Inflammatory macrophage treated with lipopolysaccharide for 1 hour (primary cell): ENCODE measurements around the gene ATG7.
"Not testable (repeated sequence)": the region's sequence is repeated elsewhere in the genome, so short reads cannot be mapped to it uniquely, and the experiment has no call there.

Experiments used
- DNase-seq, 2 donors: peaks; one replicate each; pipeline ENCODE4 v3.0.0-alpha.2; 2020 to 2022

The ATG7 gene

GRCh38 chr3:11575677-11576076 is 303.5 kb downstream of the ATG7 start:
- no peak for DNase-seq

- DNase-seq, result no peak
These were observed 304.3 kb downstream of the ATG7 start for GRCh38 chr3:11576453-11576852.

GRCh38 chr3:11578169-11578568 is 306.0 kb downstream of the ATG7 start:
- DNase-seq, result no peak

GRCh38 chr3:11580645-11581044 is 308.4 kb downstream of the ATG7 start:
- DNase-seq, result no peak

DNA sequence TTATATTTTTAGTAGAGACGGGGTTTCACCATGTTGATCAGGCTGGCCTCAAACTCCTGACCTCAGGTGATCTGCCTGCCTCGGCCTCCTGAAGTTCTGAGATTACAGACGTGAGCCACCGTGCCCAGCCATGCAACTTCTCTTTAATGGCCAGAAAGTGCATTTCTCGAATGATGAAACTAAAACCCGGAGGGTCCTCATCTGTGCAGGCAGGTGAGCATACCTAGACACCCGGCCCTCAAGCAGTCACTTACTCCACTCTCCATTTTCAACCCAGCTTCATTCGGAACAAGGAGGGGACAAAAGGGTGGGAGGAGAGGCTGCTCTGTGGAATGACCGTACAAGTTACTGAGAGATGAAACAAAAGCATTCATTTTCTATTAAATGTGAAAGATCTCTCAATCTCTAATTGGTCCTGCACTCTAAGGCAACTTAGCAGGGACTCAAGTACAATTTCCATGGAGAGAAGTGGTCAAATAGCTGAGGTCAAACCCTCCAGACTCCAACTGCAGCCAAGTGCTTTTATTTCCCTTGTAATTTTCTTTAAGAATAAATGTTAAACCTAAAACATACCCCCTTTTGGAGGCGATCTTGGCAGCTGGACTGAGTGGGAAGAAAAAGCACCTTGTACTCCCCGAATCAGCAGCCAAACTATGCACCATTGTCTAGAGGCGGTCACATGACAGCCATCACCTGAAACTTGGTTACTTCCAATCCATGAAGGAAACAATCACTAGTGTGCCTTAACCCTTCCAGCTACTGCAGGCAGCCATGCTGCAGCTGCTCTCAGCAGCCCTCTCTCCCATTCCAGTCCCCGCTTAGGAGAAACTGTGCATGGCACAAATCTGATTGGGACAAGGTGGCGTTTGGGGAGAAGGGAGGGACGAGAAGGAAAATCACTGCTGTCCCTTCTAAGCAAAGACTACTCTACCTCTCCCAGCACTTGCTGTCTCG is 309.3 kb downstream of the ATG7 start:
- DNase-seq, result no peak

DNA sequence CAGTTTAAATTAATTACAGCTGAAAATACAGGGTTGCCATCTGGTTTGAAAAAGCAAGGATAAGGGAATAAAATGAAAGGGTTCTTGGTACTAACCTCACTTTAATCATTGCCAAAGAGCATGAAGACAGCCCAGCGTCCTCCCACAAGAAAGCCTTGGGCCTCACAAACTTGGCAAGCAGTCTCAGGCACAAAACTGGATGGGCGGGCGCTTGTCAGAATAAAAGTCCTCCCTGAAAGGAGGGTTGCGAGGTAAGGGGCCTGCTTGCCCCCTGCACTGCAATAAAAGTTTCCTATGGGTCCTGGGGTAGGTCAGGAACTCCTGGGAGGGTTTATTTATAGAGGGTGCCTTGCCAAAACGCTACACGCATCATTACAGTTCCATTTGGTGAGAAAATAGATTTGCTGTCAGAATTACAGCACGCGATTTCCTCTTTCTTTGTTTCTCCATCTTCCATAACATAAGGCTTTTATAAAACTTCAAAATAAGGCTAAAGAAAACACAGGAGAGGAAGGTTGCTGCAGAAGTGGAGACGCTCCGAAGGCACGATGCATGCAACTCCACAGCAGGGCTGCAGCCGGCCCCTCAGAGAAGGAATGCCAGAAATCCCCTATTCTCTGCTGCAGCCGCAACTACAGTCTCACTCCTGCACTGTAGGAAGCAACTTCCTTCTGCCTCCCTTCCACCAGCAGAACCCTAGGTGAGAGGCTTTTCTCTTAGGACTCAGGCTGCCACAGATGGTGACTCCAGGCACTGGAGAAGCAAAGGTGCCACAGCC is 310.2 kb downstream of the ATG7 start:
- no peak for DNase-seq

DNA sequence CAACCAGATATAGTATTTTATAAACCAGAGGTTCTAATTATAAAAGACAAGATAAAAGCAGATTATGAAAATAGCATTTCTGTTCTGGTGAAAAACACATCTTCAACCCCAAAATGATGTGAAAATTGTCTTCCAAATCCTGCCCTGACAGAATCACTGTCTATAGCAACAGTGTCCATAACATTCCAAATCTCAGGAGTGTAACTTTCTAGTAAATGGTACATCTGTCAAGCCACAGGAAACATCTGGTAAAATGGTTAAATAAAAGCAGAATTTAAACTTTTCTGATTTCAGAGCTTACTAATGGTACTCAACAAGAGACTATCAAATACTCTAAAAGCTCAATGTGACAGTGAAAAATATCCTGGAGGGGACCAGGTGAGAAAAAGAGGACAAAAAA is 311.0 kb downstream of the ATG7 start:
- DNase-seq, result no peak

- no peak for DNase-seq
These were observed 311.4 kb downstream of the ATG7 start for GRCh38 chr3:11583638-11584046.

- DNase-seq, result no peak
These were observed 312.4 kb downstream of the ATG7 start for GRCh38 chr3:11584570-11584969.

- DNase-seq, result no peak
These were observed 315.6 kb downstream of the ATG7 start for GRCh38 chr3:11587766-11588165.

GRCh38 chr3:11588338-11588737 is 316.1 kb downstream of the ATG7 start:
- no peak for DNase-seq

- no peak for DNase-seq
These were observed 316.6 kb downstream of the ATG7 start for GRCh38 chr3:11588755-11589154.

DNA sequence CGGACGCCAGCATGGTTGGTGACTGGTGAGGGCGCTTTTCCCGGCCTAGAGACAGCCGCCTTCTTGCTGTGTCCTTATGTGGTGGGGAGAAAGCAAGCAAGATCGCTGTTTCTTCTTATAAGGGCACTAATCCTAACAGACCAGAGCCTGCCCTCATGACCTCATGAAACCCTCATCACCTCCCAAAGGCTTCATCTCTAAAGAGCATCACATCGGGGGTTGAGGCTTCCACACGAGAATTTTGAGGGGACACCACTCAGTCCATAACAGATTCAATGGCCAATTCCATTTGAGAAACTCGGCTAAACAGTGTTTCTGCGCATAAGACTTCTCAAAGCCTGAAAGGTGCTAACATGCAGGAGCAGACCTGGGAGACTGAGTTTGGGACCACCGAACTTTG is 317.5 kb downstream of the ATG7 start:
- no peak for DNase-seq

DNA sequence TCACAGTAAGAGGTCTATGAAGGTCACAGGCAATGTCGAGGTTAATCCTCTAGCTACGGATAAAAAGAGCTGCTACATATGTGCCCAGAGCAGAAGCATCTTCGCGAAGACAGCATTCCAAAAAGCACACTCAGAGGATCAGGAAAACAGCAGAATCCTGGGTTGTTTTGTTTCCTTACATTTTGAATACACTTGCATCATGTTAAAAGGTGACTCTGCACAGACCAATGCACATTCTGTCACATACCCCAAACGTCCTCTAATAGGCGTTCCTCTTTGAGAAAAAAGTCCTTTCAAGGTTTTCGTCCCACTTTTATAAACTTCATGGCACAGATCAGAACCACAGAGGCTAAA is 318.8 kb downstream of the ATG7 start:
- DNase-seq, result no peak

DNA sequence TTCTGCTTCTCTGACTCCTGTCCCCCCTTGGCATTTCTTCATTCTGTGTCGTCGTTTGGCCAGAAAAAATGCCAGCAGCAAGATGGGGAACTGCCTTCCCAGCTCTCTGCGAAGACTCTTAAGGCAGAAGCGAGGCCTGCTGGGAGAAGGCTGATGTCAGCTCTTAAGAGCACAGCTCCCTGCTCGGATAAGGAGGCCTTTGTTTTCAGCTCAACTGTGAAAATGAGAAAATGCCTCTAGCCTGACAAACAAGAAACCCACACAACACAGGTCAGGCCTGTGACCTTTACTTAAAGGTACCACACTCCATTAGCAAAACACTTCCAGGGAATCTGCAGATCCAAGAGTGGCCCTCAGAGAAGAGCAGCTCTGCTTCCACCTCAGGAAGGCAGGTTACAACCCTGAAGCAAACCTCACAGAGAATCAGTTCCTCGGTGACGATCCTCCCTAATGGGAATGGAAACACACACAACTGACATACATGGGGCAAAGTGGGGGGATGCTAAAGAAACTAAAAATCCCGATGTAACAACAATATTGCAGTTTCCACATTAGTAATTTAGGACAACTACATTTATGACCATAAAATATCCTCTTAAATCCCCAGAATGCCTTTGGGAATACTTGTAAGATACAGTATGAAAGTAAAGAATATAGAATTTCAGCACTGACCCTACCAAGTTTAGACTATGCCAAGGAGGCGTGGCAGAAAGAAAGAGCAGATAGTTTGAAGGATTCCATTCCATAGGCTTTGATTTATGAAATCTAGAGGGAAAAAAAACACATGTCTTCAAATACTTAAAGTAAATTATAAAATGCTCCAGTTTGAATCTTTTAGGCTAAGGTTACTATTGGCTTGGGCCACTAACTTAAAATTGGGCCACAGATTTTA is 319.4 kb downstream of the ATG7 start:
- DNase-seq, result peak; percentile 28 to 43

DNA sequence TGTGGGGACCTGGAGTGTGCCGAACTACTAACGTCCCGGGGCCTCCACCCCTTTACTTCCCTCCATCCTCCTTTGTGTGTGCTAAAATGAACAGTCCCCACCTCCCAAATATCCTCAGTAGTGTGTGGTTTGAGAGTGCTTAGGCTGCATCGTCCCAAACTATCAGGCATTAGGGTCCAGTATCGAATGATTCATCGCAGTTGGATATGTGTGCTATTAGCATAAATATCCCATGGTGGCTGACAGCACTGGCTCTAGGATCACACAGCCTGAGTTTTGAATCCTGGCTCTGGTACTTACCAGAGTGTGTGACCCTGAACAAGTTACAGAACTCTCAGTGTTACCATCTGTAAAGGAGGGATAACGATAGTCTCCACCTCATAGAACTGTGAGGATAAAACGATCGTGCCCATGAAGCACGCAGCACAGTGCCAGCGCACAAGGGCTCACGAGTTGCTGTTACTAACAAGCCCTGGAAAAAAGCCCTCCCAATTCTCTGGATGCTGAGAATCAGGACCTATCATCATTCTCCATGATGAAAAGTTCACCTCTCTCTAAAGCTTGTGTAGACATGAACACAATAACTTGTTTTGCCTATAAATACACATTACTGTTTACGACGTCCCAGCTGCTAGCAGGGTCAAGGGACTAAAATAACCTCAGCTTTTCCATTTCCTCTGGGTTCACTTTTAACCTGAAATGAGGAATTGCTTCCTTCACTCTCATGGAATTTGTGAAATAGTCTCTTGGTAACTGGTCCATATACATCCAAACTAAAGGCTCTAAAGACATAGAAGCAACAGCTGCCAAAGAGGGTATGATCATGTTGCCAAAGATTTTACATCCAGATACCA is 320.5 kb downstream of the ATG7 start:
- DNase-seq, result no peak

DNA sequence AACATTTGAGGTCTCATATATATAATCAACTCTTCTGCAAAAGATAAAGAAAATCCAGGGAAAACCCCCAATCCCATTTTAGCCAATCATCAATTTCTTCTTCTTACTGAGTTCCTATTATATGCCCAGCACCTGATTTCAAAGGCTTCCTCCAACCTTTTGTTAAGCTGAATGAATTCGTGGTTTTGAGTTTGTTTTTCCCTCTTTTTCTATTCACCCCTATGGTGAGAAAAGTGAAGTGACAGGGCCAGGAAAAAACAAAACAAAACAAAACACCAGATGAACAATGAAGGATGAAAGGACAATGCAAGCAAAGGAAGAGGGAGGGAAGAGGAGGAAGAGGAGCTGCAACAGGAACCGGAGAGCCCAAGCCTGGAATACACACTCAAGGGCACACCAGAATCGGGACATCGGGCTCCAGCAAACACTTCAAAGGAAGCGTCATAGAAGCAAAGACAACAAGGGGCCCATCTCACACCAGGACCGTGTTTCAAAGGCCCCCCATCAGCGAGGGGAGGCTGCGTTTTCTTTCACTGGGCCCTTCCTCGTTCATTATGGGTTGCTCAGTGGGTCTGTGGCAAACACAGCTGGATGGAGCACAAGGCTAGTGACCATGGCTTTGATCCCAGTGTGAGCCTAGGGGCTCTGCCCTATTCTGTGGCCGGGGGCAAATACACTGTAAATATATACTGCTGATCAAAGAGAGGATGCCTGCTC is 321.3 kb downstream of the ATG7 start:
- no peak for DNase-seq

GRCh38 chr3:11595024-11595423 is 322.8 kb downstream of the ATG7 start:
- not testable (repeated sequence) for DNase-seq

GRCh38 chr3:11596387-11596786 is 324.2 kb downstream of the ATG7 start:
- DNase-seq, result no peak

DNA sequence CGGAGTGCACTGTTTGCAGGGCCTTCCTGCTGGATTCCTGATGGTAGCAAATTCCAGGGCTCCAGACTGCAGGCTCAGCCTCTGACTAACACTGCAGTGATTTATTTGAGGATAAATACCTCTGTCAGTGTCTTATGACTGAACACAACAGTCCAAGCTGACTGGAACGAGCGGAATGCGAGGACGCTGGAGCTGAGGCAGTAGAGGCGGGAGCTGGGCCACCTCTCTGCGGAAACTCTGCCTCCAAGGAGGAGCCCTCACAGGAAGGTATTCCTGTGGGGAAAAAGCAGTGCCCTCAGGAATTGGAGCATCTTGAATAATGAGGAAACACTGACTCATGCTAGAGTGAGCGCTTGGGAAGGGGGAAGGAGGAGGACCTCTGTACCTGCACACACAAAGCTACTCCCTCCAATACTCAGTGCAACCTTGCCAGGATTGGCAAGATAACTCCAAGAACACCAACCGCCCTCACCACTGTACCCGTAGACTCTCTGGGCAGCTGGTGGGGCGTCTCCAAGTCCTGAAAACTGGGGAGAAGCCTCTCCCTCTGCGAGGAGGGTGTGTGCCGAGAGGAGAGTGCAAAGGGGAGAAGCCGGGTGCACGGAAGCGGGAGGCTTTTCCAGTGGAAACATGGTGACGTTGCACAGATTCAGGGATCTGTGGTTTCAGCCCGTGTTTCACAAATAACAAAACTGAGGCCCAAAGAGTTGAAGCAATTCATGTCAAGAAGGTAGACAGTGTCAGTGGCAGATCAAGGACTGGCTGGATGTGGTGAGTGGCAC is 328.5 kb downstream of the ATG7 start:
- no peak for DNase-seq
